GM12801 (cell line): ENCODE results near the gene IER5L.

ENCODE experiments used
- TF ChIP-seq, protein P1 (sequence below): IDR thresholded peaks from one replicate; pipeline ENCODE4 v1.5.1; 2011; ENCODE audit warnings: control low read depth; ENCODE audit not compliant: insufficient read length; ENCODE audit errors: extremely low read depth

IER5L gene

DNA sequence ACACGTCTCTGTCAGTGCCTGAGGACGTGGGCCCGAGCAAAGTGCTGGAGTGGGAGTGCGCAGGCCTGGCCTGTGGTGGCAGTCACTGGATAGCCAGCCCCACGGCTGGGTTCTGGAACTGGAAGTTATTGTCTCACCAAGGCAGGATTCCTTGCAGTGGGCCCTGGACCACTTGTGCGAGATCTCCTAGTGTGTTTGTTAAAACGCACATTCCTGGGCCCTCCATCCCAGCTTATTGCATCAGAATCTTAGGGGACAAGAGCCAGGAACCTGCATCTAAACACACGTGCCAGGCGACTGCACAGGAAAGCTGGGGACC lies 40.0 kb downstream of the IER5L start:
- TF ChIP-seq, protein P1, sequence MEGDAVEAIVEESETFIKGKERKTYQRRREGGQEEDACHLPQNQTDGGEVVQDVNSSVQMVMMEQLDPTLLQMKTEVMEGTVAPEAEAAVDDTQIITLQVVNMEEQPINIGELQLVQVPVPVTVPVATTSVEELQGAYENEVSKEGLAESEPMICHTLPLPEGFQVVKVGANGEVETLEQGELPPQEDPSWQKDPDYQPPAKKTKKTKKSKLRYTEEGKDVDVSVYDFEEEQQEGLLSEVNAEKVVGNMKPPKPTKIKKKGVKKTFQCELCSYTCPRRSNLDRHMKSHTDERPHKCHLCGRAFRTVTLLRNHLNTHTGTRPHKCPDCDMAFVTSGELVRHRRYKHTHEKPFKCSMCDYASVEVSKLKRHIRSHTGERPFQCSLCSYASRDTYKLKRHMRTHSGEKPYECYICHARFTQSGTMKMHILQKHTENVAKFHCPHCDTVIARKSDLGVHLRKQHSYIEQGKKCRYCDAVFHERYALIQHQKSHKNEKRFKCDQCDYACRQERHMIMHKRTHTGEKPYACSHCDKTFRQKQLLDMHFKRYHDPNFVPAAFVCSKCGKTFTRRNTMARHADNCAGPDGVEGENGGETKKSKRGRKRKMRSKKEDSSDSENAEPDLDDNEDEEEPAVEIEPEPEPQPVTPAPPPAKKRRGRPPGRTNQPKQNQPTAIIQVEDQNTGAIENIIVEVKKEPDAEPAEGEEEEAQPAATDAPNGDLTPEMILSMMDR: no peak

DNA sequence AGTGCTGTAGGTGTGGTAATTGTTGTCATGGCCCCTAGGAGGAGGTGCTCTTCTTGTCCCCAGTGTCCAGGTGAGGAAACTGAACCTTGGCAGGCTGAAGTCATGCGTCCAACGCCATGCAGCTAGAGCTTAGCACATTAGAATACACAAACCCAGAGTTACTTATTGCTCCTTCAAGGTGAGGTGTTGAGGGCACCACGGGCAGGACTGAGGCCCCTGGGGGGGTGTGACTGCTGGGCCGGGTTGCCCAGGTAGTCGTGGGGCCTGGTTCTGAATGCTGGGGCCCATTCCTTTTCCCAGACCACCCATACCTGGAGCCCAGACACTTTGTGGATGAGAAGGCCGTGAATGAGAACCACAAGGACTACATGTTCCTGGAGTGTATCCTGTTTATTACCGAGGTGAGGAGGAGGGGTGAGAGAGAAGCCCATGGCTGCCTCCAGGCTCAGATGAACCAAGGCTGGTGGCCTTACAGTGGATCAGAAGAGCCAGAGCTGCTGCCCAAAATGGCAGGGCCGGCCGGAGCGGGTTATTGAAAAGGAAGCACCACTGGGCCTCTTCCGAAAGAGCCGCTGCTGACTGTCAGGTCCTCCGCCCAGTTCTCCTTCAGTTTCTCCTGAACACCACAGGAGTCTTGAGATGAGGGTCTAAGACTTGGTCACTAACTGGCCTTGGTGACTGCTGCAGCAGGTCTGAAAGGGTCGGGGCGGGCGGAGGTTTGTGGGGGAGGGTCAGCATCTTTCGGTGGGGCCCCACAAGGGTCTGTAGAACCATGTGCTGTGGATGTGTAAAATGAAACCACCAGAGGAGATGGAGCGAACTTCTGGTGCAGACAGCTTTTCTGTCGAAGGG lies 40.5 kb downstream of the IER5L start:
- TF ChIP-seq, protein P1: no peak

DNA sequence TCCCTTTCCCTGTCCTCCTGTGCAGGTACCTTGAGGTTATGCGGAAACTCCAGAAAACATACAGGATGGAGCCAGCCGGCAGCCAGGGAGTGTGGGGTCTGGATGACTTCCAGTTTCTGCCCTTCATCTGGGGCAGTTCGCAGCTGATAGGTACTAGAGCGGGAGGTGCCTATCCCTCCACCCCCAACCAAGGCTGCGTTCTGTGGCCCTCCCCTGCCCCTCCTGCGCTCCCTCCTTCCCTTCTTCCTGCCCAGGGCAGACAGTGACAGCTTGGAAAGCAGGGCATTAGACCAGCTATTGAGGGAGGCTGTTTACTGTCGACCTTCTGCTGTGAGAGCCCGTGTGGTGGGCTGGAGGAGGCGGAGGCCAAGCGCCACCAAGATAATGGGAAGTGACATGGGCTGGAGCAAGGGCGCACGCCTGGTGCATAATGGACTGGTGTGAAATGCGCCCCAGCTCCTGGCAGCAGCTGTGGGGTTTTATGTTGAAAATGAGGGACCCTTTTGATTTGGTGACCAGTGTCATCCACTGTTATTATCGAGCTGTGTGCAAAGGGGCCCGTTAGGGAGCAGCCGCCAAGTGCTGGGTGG lies 41.5 kb downstream of the IER5L start:
- TF ChIP-seq, protein P1: no peak

DNA sequence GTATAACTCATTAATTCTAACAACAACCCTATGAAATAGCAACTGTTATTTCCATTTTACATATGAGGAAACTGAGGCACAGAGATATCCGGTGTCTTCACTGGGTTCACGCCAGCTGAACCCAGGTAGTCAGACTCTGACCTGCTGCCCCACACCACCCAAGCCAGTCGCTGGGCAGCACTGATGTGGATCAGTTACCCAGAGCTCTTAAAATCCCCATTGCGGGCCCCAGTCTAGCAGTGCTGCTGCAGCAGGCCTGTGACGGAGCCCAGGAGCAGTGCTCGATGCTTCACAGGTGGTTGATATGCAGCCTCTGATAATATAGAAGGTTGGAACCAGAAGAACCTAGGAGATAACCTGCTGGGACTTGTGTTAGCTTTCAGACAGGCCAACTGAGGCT lies 42.6 kb downstream of the IER5L start:
- TF ChIP-seq, protein P1: no peak

DNA sequence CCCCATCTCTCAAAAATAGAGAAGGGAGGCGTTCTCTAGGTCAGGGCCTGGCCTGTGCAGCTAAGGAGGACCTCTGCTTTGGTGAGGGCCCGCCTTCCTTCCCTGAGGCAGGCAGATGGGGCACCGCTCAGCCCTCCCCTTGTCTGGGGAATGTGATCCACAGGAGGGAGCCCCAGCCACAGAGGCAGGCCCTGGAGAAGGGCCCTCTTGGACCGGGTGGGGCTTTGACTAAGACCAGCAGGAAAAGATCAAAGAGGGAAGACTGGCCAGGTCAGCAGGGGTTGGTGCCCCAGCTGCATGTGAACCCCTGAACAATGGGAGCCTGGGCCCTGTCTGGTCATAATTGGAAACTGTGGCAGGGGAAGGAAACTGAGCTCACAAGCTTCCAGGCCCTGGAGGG lies 45.0 kb downstream of the IER5L start:
- TF ChIP-seq, protein P1: no peak

DNA sequence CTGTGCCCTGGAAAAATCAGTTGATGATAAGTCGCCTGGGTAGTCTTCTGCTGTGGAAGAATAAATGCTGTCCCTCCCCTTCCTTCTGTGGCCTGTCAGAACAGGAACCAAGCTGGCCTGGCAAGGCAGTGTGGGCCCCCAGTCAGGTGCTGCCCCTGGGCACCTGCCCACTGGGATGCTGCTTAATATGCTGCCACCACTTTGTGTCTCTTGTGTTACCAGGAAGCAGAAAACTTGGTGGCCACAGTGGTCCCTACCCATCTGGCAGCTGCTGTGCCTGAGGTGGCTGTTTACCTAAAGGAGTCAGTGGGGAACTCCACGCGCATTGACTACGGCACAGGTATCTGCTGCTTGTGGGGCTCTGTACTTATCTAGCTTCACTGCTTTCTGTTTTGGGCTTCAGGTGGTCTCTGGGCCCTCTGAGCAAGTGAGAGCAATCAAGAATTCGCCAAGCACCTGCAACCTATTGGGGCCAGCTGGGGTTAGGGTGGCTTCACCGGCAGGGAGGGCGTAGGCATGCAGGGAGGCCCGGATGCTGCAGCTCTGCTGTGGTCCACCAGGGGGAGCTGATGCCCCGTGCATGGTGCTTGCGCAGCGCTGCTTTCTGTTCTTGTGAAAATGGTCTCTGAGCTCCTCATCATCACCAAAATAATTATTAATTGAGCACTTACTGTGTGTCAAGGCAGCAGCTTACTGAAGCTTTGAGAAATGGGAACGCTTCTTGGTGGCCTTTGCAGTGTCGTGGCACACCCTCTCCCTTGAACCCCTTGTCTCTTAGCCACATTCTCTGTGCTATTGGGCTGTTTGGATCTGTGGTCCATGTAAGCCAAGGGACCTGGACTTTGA lies 46.5 kb downstream of the IER5L start:
- TF ChIP-seq, protein P1: peak; percentile 92

DNA sequence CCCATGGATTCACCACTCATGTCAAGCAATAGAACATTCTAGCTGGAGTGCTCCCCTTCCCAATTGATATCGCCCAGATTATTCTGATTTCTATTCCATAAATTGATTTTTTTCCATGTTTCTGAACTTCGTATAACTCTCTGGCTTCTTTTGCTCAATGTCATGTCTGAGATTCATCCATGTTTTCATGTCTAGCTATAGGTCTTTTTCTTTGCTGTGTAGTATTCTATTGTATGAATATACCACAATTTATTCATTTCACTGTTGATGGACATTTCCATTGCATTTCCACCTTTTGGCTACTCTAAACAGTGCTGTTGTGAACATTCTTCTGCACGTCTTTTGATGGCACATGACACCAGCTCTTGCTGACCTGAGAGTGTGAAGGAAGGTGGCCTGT lies 47.3 kb downstream of the IER5L start:
- TF ChIP-seq, protein P1: no peak
